ENCODE results near the gene OR6B3.

- TF ChIP-seq CTCF (conservative IDR thresholded peaks at IDR 0.05; ENCODE audit: low read depth, low read length), result no peak
- TF ChIP-seq EZH2 (IDR thresholded peaks at IDR 0.05; ENCODE audit: low read length, unreplicated experiment), result no peak
- no peak for TF ChIP-seq EZH2phosphoT487 (IDR thresholded peaks at IDR 0.05; ENCODE audit: borderline replicate concordance, low read length)
Measured at GRCh38 chr2:240055177-240055917, 2.0 kb upstream of the OR6B3 start.
